ENCODE data around the gene NDUFA7.

Gene NDUFA7

GRCh38 chr19:8363803-8364771 lies 42.9 kb upstream of the NDUFA7 start, which contains the start of gene ANGPTL4:
Gene ANGPTL4 (plus strand): TSS chr19:8364155. CDS start chr19:8364322, 167 bp downstream.
- in situ Hi-C loops (cut with HindIII; ENCODE audit: low pct_ligation_motif_present, low sequenced_read_pairs), result no loop called here
- H3K36me3 ChIP-seq (replicated peaks), result peaks cover 17% of the 10 kb centered on the region
- DNase-seq, result peak; percentile 74
- peak within 1 kb of the TSS; percentile 81 for H3K4me3 ChIP-seq (ENCODE audit: low read depth, low read length)
- no peaks in the 10 kb centered on the region for H3K27me3 ChIP-seq (replicated peaks)
- H3K27ac ChIP-seq, result peak within 1 kb of the TSS; percentile 61
- TF ChIP-seq CTCF (IDR thresholded peaks at IDR 0.05; ENCODE audit: low read depth, low read length, missing control alignments), result peak; percentile 50

- no peak for TF ChIP-seq CTCF (IDR thresholded peaks at IDR 0.05; ENCODE audit: low read depth, low read length, missing control alignments)
- no peak overlapping the region for H3K4me3 ChIP-seq (ENCODE audit: low read depth, low read length)
- H3K27me3 ChIP-seq (replicated peaks), result no peaks in the 10 kb centered on the region
- peak; percentile 98 for DNase-seq
- peaks cover 3% of the 10 kb centered on the region for H3K36me3 ChIP-seq (replicated peaks)
- H3K27ac ChIP-seq, result peak overlapping the region; percentile 82
- in situ Hi-C loops (cut with HindIII; ENCODE audit: low pct_ligation_motif_present, low sequenced_read_pairs), result no loop called here
Measured at GRCh38 chr19:8361921-8362793, 41.0 kb upstream of the NDUFA7 start.

GRCh38 chr19:8360196-8360595 lies 39.0 kb upstream of the NDUFA7 start:
- in situ Hi-C loops (cut with HindIII; ENCODE audit: low pct_ligation_motif_present, low sequenced_read_pairs), result no loop called here
- Histone ChIP-seq H3K36me3 (replicated peaks) (no peaks in the 10 kb centered on the region), H3K27me3 (replicated peaks) (no peaks in the 10 kb centered on the region), H3K4me3 (ENCODE audit: low read depth, low read length) (no peak overlapping the region), H3K27ac (no peak overlapping the region)
- DNase-seq, result no peak
- TF ChIP-seq CTCF (IDR thresholded peaks at IDR 0.05; ENCODE audit: low read depth, low read length, missing control alignments), result no peak

GRCh38 chr19:8358948-8359347 lies 37.8 kb upstream of the NDUFA7 start:
- no peak for DNase-seq
- no peak overlapping the region for H3K4me3 ChIP-seq (ENCODE audit: low read depth, low read length)
- TF ChIP-seq CTCF (IDR thresholded peaks at IDR 0.05; ENCODE audit: low read depth, low read length, missing control alignments), result no peak
- H3K27ac ChIP-seq, result no peak overlapping the region
- H3K36me3 ChIP-seq (replicated peaks), result no peaks in the 10 kb centered on the region
- no peaks in the 10 kb centered on the region for H3K27me3 ChIP-seq (replicated peaks)
- in situ Hi-C loops (cut with HindIII; ENCODE audit: low pct_ligation_motif_present, low sequenced_read_pairs), result no loop called here

GRCh38 chr19:8357007-8357521 lies 35.9 kb upstream of the NDUFA7 start:
- in situ Hi-C loops (cut with HindIII; ENCODE audit: low pct_ligation_motif_present, low sequenced_read_pairs), result no loop called here
- peak overlapping the region; percentile 95 for H3K27ac ChIP-seq
- no peak for TF ChIP-seq CTCF (IDR thresholded peaks at IDR 0.05; ENCODE audit: low read depth, low read length, missing control alignments)

More at GRCh38 chr19:8357007-8357521, 35.9 kb upstream of the NDUFA7 start:
- peak; percentile 84 for DNase-seq
- Histone ChIP-seq H3K36me3 (replicated peaks) (no peaks in the 10 kb centered on the region), H3K4me3 (ENCODE audit: low read depth, low read length) (no peak overlapping the region), H3K27me3 (replicated peaks) (no peaks in the 10 kb centered on the region)
